GM12873 (cell line): Measurements from ENCODE around the gene GFM2.

Experiments
- TF ChIP-seq, protein P1 (sequence below): IDR thresholded peaks from 2 replicates; pipeline ENCODE4 v1.5.1; 2012; ENCODE audit warnings: low read depth, mild to moderate bottlenecking, moderate library complexity, low read length, control low read depth; ENCODE audit not compliant: insufficient read depth; ENCODE audit errors: missing control alignments

GFM2 gene

DNA sequence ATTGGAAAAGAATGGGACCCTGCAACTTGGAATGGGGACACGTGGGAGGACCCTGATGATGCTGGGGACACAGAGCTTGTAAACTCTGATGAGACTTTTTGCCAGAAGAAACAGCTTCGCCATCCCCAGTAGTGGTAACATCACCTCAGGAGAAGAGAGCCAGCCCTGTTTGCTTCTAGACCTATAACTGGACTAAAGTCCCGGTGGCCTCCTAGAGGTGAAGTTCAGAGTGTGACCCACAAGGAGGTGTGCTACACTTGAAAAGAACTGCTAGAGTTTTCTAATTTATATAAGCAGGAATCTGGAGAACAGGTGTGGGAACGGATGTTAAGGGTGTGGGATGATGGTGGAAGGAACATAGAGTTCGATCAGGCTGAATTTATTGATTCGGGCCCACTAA is 19.9 kb upstream of the GFM2 start:
- TF ChIP-seq, protein P1, sequence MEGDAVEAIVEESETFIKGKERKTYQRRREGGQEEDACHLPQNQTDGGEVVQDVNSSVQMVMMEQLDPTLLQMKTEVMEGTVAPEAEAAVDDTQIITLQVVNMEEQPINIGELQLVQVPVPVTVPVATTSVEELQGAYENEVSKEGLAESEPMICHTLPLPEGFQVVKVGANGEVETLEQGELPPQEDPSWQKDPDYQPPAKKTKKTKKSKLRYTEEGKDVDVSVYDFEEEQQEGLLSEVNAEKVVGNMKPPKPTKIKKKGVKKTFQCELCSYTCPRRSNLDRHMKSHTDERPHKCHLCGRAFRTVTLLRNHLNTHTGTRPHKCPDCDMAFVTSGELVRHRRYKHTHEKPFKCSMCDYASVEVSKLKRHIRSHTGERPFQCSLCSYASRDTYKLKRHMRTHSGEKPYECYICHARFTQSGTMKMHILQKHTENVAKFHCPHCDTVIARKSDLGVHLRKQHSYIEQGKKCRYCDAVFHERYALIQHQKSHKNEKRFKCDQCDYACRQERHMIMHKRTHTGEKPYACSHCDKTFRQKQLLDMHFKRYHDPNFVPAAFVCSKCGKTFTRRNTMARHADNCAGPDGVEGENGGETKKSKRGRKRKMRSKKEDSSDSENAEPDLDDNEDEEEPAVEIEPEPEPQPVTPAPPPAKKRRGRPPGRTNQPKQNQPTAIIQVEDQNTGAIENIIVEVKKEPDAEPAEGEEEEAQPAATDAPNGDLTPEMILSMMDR = no peak

DNA sequence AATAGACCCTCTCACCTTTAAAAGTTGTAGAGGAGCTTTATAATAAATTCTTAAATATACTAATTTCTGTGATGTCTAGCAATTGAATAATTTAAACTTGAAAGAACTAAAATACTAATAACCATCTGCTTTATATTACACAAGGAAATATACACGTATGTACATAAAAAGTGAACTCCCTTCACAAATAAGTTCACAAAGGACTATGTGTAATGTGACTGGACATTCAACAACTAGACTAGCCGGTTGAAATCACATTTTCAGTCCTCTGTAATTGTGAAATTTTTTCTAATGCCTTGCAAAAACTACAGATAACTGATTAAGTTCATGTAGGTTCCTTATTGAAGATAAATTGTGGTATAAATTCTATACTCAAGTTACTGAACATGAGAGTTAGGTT is 11.7 kb upstream of the GFM2 start:
- TF ChIP-seq, protein P1 = no peak

DNA sequence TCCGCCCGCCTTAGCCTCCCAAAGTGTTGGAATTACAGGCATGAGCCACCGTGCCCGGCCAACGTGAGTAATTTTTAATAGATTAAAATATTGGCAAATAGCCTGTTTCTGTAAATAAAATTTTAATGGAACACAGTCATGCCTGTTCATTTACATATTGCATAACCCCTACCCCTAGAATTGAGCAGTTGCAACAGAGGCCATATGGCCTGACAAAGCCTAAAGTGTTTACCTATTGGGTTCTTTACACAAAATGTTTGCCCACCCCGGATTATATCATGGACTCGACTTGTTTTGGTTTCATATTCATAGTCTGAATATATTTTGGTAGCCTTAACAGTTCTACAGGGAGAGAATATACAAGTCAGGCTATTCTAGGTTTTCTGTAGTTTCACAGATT is 5.4 kb upstream of the GFM2 start:
- TF ChIP-seq, protein P1 = no peak

DNA sequence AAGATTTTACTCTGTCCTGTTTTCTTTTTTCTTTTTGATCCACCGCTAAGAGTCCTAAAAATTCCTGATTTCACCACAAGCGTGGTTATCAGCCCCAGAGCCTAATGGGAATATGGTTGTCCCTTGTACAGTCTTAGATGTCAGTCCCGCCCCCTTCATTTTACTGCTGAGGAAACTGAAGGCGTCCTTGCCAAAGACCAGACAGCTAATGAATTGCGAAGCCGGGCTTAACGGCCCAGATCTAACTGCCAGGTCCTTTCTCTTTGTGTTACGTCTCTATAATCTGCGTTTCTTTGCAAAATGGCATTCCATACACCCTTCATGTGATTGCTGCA is 629 bp upstream of the GFM2 start:
- TF ChIP-seq, protein P1 = no peak

DNA sequence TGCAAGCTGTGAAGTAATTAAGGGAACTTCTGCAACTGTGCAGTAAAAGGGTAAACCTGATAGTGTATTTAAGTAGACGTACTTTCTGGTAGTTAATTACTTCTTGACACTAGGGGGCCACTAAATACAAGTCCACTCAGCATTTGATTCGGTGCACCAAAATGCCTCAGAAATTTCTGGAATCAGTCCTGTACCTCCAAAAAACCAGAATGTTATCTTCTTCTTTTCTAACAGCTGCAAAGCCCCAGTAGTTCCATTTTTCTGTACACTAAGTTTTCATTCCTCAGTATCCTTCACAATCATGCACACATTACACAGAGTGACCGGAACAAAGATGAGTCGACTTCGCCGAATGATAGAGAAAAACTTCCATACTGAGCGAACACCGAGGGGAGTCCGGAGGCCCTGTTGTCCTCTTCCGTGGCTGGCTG is 484 bp downstream of the GFM2 start:
- TF ChIP-seq, protein P1 = peak; percentile 62

DNA sequence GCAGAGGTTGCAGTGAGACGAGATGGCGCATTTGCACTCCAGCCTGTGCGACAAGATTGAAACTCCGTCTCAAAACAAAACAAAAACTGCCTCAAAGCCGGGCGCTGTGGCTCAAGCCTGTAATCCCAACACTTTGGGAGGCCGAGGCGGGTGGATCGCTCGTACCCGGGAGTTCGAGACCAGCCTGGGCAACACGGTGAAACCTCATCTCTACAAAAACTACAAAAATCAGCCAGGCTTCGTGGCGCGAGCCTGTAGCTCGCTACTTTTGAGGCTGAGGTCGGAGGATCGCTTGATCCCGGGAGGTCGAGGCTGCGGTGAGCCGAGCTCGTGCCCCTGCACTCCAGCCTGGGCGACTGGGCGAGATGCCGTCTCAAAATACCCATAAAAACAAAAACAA is 988 bp downstream of the GFM2 start:
- TF ChIP-seq, protein P1 = no peak

DNA sequence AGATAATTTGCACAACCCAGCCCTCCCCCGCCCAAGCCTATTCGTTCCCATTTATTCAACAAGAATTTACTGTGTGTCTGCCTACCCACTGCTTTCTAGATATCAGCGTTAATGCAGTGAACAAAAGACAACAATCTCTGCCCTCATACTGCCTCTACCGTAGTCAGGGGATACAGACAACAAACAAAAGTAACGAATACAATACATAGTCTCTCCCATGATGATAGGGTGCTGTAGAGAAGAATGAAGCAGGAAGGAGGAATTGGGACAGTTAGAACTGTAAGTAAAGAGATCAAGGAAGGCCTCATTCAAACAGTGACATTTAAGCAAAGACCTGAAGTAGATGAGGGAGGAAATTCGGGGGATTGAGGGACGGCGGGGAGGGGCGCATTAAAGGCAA is 1.7 kb downstream of the GFM2 start:
- TF ChIP-seq, protein P1 = no peak

DNA sequence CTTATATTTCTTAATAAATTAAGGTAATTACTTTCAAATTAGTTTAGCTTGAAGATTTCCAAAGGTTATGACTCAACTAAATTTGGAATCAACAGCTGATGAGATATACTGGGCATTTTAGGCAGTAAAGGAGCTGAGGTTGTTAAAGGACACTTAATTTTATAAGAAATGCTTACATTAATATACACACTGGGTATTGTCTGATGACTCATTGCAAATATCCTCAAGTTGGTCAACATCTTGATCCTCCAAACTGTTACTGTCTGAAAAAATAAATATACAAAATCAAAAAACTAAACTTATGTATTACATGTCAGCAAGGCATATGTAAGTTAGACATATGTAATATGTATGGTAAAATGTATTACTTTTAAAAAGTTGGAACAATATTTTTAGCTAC is 3.4 kb downstream of the GFM2 start:
- TF ChIP-seq, protein P1 = no peak
